CD14-positive monocyte (primary cell): ENCODE data around the gene NOP56. TPM values are rescaled to one million over a fixed set of nuclear protein-coding genes. Genes with fewer than 3 reads are reported as not detected.

Experiments used
- DNase-seq, 3 donors: peaks; one replicate each; pipeline ENCODE4 v3.0.0-alpha.2; 2011 to 2022
- H2AFZ ChIP-seq: 2 replicates; pipeline ENCODE4 v1.6.0; 2012; ENCODE audit warnings: mild to moderate bottlenecking, low read depth, low read length, inconsistent platforms; ENCODE audit not compliant: insufficient read depth, poor library complexity, severe bottlenecking
- H3K27ac ChIP-seq, 2 donors: 1 replicate in 1 of 2; 2 replicates in 1 of 2; pipeline ENCODE4 v1.5.1; 2012 to 2013; ENCODE audit warnings: low read length in 2 of 2, control low read depth in 1 of 2, inconsistent platforms in 1 of 2, low read depth in 1 of 2, mild to moderate bottlenecking in 1 of 2
- H3K27me3 ChIP-seq, 2 donors: one replicate each; pipeline versions ENCODE4 v1.6.0 to v1.6.1; 2011 to 2013; ENCODE audit warnings: low read length in 2 of 2; ENCODE audit not compliant: control insufficient read depth in 2 of 2, insufficient read depth in 2 of 2
- H3K36me3 ChIP-seq, 2 donors: replicated peaks in 1 of 2; 1 replicate in 1 of 2; 2 replicates in 1 of 2; pipeline versions ENCODE4 v1.5.1 to v1.6.1; 2012 to 2013; ENCODE audit warnings: low read length in 2 of 2, control low read depth in 1 of 2, inconsistent platforms in 1 of 2, mild to moderate bottlenecking in 1 of 2; ENCODE audit not compliant: insufficient read depth in 2 of 2, control insufficient read depth in 1 of 2
- H3K4me1 ChIP-seq, 2 donors: 1 replicate in 1 of 2; 2 replicates in 1 of 2; pipeline versions ENCODE4 v1.5.1 to v1.6.1; 2012 to 2013; ENCODE audit warnings: low read length in 2 of 2, control low read depth in 1 of 2, inconsistent platforms in 1 of 2, mild to moderate bottlenecking in 1 of 2, moderate library complexity in 1 of 2; ENCODE audit not compliant: insufficient read depth in 2 of 2, control insufficient read depth in 1 of 2
- H3K4me2 ChIP-seq: replicated peaks from 2 replicates; pipeline ENCODE3; 2012; ENCODE audit warnings: low read length, moderate library complexity, mild to moderate bottlenecking; ENCODE audit not compliant: poor library complexity, severe bottlenecking; ENCODE audit errors: extremely low read depth
- H3K4me3 ChIP-seq, 3 experiments: fragments of 200-600 bp in 1 of 3; sonication (generic) in 1 of 3; replicated peaks in 1 of 3; 1 replicate in 2 of 3; 2 replicates in 1 of 3; pipeline ENCODE4 v1.5.1; 2011 to 2013; ENCODE audit warnings: low read length in 3 of 3, mild to moderate bottlenecking in 3 of 3, control low read depth in 2 of 3, low read depth in 2 of 3, inconsistent platforms in 1 of 3, moderate library complexity in 1 of 3
- H3K79me2 ChIP-seq: 2 replicates; pipeline ENCODE4 v1.6.0; 2012; ENCODE audit warnings: mild to moderate bottlenecking, control low read depth, inconsistent platforms, low read length, moderate library complexity; ENCODE audit not compliant: insufficient read depth
- H3K9ac ChIP-seq: 2 replicates; pipeline ENCODE4 v1.6.0; 2017; ENCODE audit warnings: low read length, mild to moderate bottlenecking; ENCODE audit not compliant: insufficient read depth, poor library complexity, severe bottlenecking
- H3K9me3 ChIP-seq, 2 donors: replicated peaks in 1 of 2; 1 replicate in 1 of 2; 2 replicates in 1 of 2; pipeline versions ENCODE4 v1.5.1 to v1.6.1; 2012 to 2013; ENCODE audit warnings: low read length in 2 of 2, control low read depth in 1 of 2; ENCODE audit not compliant: control insufficient read depth in 1 of 2, insufficient read depth in 1 of 2
- H4K20me1 ChIP-seq: 2 replicates; pipeline ENCODE4 v1.6.0; 2012; ENCODE audit warnings: mild to moderate bottlenecking, low read length, control low read depth, moderate library complexity; ENCODE audit not compliant: insufficient read depth
- H3K27ac Mint-ChIP-seq, 7 donors: one replicate each; pipeline ENCODE4 v1.8.0; 2020; ENCODE audit warnings: mild to moderate bottlenecking in 7 of 7, mixed read lengths in 7 of 7, moderate library complexity in 6 of 7, inconsistent platforms in 2 of 7
- H3K27me3 Mint-ChIP-seq, 3 donors: one replicate each; pipeline ENCODE4 v1.8.0; 2021 to 2022; ENCODE audit warnings: low read depth in 3 of 3, mild to moderate bottlenecking in 3 of 3, mixed read lengths in 3 of 3, moderate library complexity in 3 of 3, inconsistent platforms in 1 of 3
- H3K36me3 Mint-ChIP-seq, 2 donors: one replicate each; pipeline ENCODE4 v1.8.0; 2020; ENCODE audit warnings: mixed read lengths in 2 of 2, inconsistent platforms in 1 of 2, mild to moderate bottlenecking in 1 of 2
- H3K4me1 Mint-ChIP-seq: one replicate; pipeline ENCODE4 v1.8.0; 2020; ENCODE audit warnings: mild to moderate bottlenecking, mixed read lengths
- H3K4me3 Mint-ChIP-seq, 2 donors: one replicate each; pipeline ENCODE4 v1.8.0; 2020; ENCODE audit warnings: mild to moderate bottlenecking in 2 of 2, mixed read lengths in 2 of 2, moderate library complexity in 1 of 2
- H3K9me3 Mint-ChIP-seq, 7 donors: one replicate each; pipeline ENCODE4 v1.8.0; 2020 to 2022; ENCODE audit warnings: mixed read lengths in 7 of 7, mild to moderate bottlenecking in 6 of 7, moderate library complexity in 6 of 7, inconsistent platforms in 2 of 7
- WGBS: methylation state at CpG from one replicate; pipeline ENCODE4 v1.1.5; 2013; ENCODE audit warnings: missing lambda C conversion rate; ENCODE audit not compliant: insufficient coverage; 5-methylcytosine and 5-hydroxymethylcytosine counted together
- intact Hi-C, 2 donors: fragments of 100-400 bp; cut with micrococcal nuclease; formaldehyde crosslinking; loops; one replicate each; pipeline versions ENCODE4 v1.15.0 to v1.15.1; 2023
- polyA plus RNA-seq, 3 donors: library from polyadenylated mRNA; depleted of rRNA in 1 of 3; unstranded in 2 of 3; stranded (reverse) in 1 of 3; fragments of 300-500 nt in 2 of 3; fragments of >200 nt in 1 of 3; fragmentation: Illumina TruSeq in 2 of 3; gene quantifications; 1 replicate in 2 of 3; 2 replicates in 1 of 3; pipeline ENCODE4 v1.2.3, GENCODE V29; 2012 to 2021
- TF ChIP-seq, protein P1 (sequence below): fragments of 200-600 bp; IDR thresholded peaks from one replicate; pipeline ENCODE4 v1.8.0; 2022; ENCODE audit warnings: antibody characterized with exemption, mild to moderate bottlenecking

Gene NOP56
- polyA plus RNA-seq, 3 donors, result 27.3 to 102 (median 33.1) TPM

GRCh38 chr20:2688041-2688591 is 35.7 kb downstream of the NOP56 start:
- Mint-ChIP-seq H3K27me3 (peaks cover 55 to 59% (median 58%) of the 10 kb centered on the region in 3 donors), H3K4me1 (peaks cover 18% of the 10 kb centered on the region), H3K36me3 (peaks cover 4 to 15% of the 10 kb centered on the region in 2 donors), H3K4me3 (peak overlapping the region in 1 of 2 donors; percentile 67), H3K27ac (peak overlapping the region in 1 of 7 donors; percentile 37), H3K9me3 (peaks cover 0 to 14% (median 8%) of the 10 kb centered on the region in 7 donors)
- peaks cover 0 to 4% of the 10 kb centered on the region in 2 donors for H3K9me3 ChIP-seq
- no peak overlapping the region for H3K27ac ChIP-seq
- no peaks in the 10 kb centered on the region for H4K20me1 ChIP-seq
- TF ChIP-seq, protein P1, sequence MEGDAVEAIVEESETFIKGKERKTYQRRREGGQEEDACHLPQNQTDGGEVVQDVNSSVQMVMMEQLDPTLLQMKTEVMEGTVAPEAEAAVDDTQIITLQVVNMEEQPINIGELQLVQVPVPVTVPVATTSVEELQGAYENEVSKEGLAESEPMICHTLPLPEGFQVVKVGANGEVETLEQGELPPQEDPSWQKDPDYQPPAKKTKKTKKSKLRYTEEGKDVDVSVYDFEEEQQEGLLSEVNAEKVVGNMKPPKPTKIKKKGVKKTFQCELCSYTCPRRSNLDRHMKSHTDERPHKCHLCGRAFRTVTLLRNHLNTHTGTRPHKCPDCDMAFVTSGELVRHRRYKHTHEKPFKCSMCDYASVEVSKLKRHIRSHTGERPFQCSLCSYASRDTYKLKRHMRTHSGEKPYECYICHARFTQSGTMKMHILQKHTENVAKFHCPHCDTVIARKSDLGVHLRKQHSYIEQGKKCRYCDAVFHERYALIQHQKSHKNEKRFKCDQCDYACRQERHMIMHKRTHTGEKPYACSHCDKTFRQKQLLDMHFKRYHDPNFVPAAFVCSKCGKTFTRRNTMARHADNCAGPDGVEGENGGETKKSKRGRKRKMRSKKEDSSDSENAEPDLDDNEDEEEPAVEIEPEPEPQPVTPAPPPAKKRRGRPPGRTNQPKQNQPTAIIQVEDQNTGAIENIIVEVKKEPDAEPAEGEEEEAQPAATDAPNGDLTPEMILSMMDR, result peak; percentile 79
- no peak overlapping the region for H3K4me3 ChIP-seq
- H3K4me1 ChIP-seq, result peaks cover 13 to 22% of the 10 kb centered on the region in 2 donors
- H3K27me3 ChIP-seq, result peaks cover 22 to 44% of the 10 kb centered on the region in 2 donors
- intact Hi-C loops, result loop anchor here (5.0 to 10.0 kb wide), 3 partner anchors 54 to 307 kb away; no protein-coding TSS in a partner anchor
- H3K9ac ChIP-seq, result no peak overlapping the region
- 39% methylated on average over 6 of the region's 18 CpGs for WGBS
- H3K36me3 ChIP-seq, result no peaks in the 10 kb centered on the region
- no peak overlapping the region for H2AFZ ChIP-seq
- DNase-seq, result peak; percentile 38 to 55 (median 47)
- H3K79me2 ChIP-seq, result no peaks in the 10 kb centered on the region
- peak overlapping the region; percentile 14 for H3K4me2 ChIP-seq

GRCh38 chr20:2690213-2690612 is 37.8 kb downstream of the NOP56 start:
- H4K20me1 ChIP-seq, result no peaks in the 10 kb centered on the region
- H3K4me2 ChIP-seq, result no peak overlapping the region
- Mint-ChIP-seq H3K4me3 (peak overlapping the region in 1 of 2 donors; percentile 35), H3K4me1 (peaks cover 15% of the 10 kb centered on the region), H3K27me3 (peaks cover 68 to 79% (median 71%) of the 10 kb centered on the region in 3 donors), H3K36me3 (peaks cover 4 to 15% of the 10 kb centered on the region in 2 donors), H3K9me3 (peaks cover 0 to 19% (median 12%) of the 10 kb centered on the region in 7 donors), H3K27ac (peak overlapping the region in 1 of 7 donors; percentile 24)
- no peak overlapping the region for H3K9ac ChIP-seq
- TF ChIP-seq, protein P1, result no peak
- WGBS, result 42% methylated on average over 2 of the region's 3 CpGs
- H3K4me3 ChIP-seq, result no peak overlapping the region
- H3K27ac ChIP-seq, result no peak overlapping the region
- peaks cover 0 to 20% of the 10 kb centered on the region in 2 donors for H3K9me3 ChIP-seq
- H3K27me3 ChIP-seq, result peaks cover 40 to 61% of the 10 kb centered on the region in 2 donors
- DNase-seq, result no peak
- no peaks in the 10 kb centered on the region for H3K79me2 ChIP-seq
- H3K4me1 ChIP-seq, result peaks cover 8 to 21% of the 10 kb centered on the region in 2 donors
- no peaks in the 10 kb centered on the region for H3K36me3 ChIP-seq
- H2AFZ ChIP-seq, result no peak overlapping the region
- intact Hi-C loops, result no loop called here
